ENCODE results near the gene AP2B1. TPM values are rescaled to one million over a fixed set of nuclear protein-coding genes. Genes with fewer than 3 reads are reported as not detected.
"Not testable (repeated sequence)": the region's sequence is repeated elsewhere in the genome, so short reads cannot be mapped to it uniquely, and the experiment has no call there.

Gene AP2B1
- total and polyA plus RNA-seq, 8 donors = 21.6 to 171 (median 57.2) TPM

DNA sequence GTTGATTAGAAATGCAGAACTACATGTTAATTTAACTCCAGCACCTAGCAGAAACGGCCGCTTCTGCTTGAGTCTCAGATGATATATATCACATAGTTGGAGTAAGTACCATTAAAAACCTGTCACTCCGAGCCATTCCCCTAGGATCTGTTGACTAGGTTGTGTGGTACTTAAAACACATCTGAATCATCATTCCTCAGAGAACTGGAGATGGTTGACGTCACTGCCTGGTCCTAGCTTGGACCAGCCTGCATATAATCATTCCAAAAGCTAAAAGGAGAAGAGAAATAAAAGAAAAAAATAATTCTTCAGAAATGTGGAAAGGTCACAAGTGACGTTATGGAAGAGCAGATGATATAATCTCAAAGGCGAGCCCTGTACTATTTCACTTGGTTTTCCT, 113.0 kb downstream of the AP2B1 start:
- no peak overlapping the region for H3K27ac ChIP-seq
- WGBS, 5 donors = 83 to 90% (median 86%) methylated on average over 6 of the region's 6 CpGs
- no peak for DNase-seq

DNA sequence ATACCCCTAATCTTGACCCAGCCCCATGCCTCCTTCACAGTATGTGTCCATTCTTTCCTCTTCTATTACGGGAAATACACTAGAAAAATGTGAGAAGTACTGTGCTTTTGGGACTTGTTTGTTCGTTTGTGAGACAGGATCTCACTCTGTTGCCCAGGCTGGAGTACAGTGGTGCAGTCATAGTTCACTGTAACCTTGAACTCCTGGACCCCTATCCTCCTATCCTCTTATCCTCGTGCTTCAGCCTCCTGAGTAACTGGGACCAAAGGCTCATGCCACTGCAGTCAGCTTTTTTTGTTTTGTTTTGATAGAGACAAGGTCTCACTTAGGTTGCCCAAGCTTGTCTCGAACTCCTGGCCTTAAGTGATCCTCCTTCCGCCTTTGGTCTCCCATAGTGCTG, 114.4 kb downstream of the AP2B1 start:
- H3K4me3 ChIP-seq = no peak overlapping the region

More for the DNA sequence above, 113.0 kb downstream of the AP2B1 start:
- Histone ChIP-seq H3K9me3 (no peaks in the 10 kb centered on the region), H3K4me3 (no peak overlapping the region), H3K4me1 (peaks cover 0 to 2% (median 0%) of the 10 kb centered on the region in 4 donors), H3K27me3 (no peaks in the 10 kb centered on the region), H3K36me3 (peaks cover 5 to 54% (median 36%) of the 10 kb centered on the region in 4 donors)
- intact Hi-C loops (cut with DNase I; ENCODE audit: low total_unique reads) = no loop called here
- no peak for TF ChIP-seq POLR2A (IDR thresholded peaks at IDR 0.05)
- no peak for TF ChIP-seq EP300 (IDR thresholded peaks at IDR 0.05)
- no peak for TF ChIP-seq POLR2AphosphoS5 (IDR thresholded peaks at IDR 0.05)
- no peak for TF ChIP-seq CTCF (IDR thresholded peaks at IDR 0.05)

GRCh38 chr17:35703308-35703707, 116.2 kb downstream of the AP2B1 start:
- intact Hi-C loops (cut with DNase I; ENCODE audit: low total_unique reads); H3K27me3 ChIP-seq; DNase-seq; H3K9me3 ChIP-seq; H3K27ac ChIP-seq; H3K4me3 ChIP-seq: not testable (repeated sequence)
- 95 to 98% (median 97%) methylated on average over 2 of the region's 2 CpGs for WGBS, 5 donors
- Histone ChIP-seq H3K4me1 (peaks cover 9 to 25% (median 15%) of the 10 kb centered on the region in 4 donors), H3K36me3 (peaks cover 0 to 34% (median 17%) of the 10 kb centered on the region in 4 donors)

More for the DNA sequence above, 114.4 kb downstream of the AP2B1 start:
- 91 to 96% (median 94%) methylated on average over 5 of the region's 5 CpGs for WGBS, 5 donors
- TF ChIP-seq EP300 (IDR thresholded peaks at IDR 0.05) (no peak), CTCF (IDR thresholded peaks at IDR 0.05) (no peak), POLR2AphosphoS5 (IDR thresholded peaks at IDR 0.05) (no peak), POLR2A (IDR thresholded peaks at IDR 0.05) (no peak)
- Histone ChIP-seq H3K27ac (no peak overlapping the region), H3K27me3 (no peaks in the 10 kb centered on the region), H3K4me1 (peaks cover 0 to 14% (median 4%) of the 10 kb centered on the region in 4 donors), H3K9me3 (no peaks in the 10 kb centered on the region), H3K36me3 (peaks cover 0 to 40% (median 25%) of the 10 kb centered on the region in 4 donors)
- intact Hi-C loops (cut with DNase I; ENCODE audit: low total_unique reads) = no loop called here
- DNase-seq = no peak

GRCh38 chr17:35705230-35705629, 118.1 kb downstream of the AP2B1 start:
- Histone ChIP-seq H3K27me3 (no peaks in the 10 kb centered on the region), H3K9me3 (no peaks in the 10 kb centered on the region), H3K36me3 (peaks cover 5 to 45% (median 27%) of the 10 kb centered on the region in 4 donors), H3K4me1 (peaks cover 11 to 38% (median 25%) of the 10 kb centered on the region in 4 donors), H3K4me3 (no peak overlapping the region), H3K27ac (no peak overlapping the region)
- intact Hi-C loops (cut with DNase I; ENCODE audit: low total_unique reads) = no loop called here
- TF ChIP-seq POLR2A (IDR thresholded peaks at IDR 0.05) (no peak), EP300 (IDR thresholded peaks at IDR 0.05) (no peak), POLR2AphosphoS5 (IDR thresholded peaks at IDR 0.05) (no peak), CTCF (IDR thresholded peaks at IDR 0.05) (no peak)
- no peak for DNase-seq
- WGBS, 5 donors = 78 to 91% (median 88%) methylated on average over 1 of the region's 1 CpG

DNA sequence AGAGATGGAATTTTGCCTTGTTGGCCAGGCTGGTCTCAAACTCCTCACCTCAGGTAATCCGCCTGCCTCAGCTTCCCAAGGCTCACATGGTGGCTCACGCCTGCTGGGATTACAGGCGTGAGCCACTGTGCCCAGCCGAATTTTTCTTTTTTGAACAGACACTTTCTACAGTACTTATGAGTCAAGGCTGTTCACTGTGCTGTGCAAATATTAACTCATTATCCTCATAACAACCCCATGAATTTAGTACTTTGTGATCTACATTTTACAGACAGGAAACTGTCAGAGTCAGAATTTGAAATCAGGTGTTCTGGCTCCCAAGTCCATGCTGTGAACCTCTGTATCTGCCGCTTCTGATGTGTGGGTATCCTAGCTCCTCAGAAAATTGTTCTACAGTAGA, 118.6 kb downstream of the AP2B1 start:
- intact Hi-C loops (cut with DNase I; ENCODE audit: low total_unique reads) = no loop called here
- no peaks in the 10 kb centered on the region for H3K9me3 ChIP-seq
- no peaks in the 10 kb centered on the region for H3K27me3 ChIP-seq
- H3K36me3 ChIP-seq = peaks cover 9 to 46% (median 30%) of the 10 kb centered on the region in 4 donors
- no peak for DNase-seq
- peaks cover 11 to 38% (median 25%) of the 10 kb centered on the region in 4 donors for H3K4me1 ChIP-seq
- no peak overlapping the region for H3K27ac ChIP-seq
- WGBS, 5 donors = 61 to 82% (median 67%) methylated on average over 5 of the region's 5 CpGs
- no peak overlapping the region for H3K4me3 ChIP-seq
- no peak for TF ChIP-seq EP300 (IDR thresholded peaks at IDR 0.05)
- TF ChIP-seq CTCF (IDR thresholded peaks at IDR 0.05) = no peak
- TF ChIP-seq POLR2AphosphoS5 (IDR thresholded peaks at IDR 0.05) = no peak
- no peak for TF ChIP-seq POLR2A (IDR thresholded peaks at IDR 0.05)

Data from stomach (tissue), 9 donors.